ENCODE data around the gene ZRANB2.

Gene ZRANB2

DNA sequence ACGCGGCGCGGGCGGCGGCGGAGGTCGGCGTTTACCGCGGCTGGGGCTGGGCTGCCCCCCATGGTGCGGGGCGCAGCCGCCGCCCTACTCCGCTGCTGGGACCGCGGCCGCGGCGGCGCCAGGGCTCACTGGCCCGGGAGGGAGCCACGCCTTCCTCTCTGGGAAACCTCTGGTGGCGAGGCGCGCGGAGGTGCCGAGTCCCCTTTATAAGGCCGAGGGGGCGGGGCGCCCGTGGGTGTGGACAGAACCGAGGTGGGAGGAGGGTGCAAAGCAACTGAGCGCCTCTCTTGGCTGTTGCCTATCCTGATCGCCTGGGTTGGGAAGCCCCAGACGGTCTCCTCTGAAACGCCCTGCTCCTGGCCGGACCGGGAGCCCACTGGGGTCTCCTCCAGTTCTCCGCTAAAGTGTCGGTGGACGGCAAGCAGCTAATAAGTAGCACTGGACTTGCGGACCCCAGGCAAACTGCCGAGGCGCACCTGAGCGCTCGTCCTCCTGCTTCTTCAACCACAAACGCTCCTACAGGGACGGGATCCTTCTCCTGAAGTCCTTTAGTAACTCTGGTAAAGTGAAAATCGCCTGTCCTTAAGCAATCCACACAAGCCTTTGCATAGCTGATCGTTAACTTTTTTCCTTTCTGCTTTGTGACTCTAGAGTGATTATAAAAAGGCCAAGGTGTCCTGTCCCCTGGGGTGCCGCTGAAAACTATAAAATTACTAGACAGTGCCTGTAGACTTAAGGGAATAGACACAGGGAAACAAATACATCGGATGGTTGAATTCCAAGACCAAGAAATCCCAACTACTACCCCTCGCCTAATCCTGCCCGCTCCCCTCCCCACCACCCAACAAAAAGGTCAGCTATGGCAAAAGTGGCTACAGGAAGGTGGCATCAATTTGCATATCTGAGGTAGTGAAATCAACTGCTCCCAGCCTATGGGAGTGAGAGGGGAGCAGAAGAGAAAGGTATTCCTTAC lies 32.9 kb downstream of the ZRANB2 start, which contains the start of gene PTGER3:
Gene PTGER3, minus strand, starts transcription at position 182 of the 973 bp plus-strand sequence. CDS start 239 bp downstream, outside the sequence.
- TF ChIP-seq, protein P1, sequence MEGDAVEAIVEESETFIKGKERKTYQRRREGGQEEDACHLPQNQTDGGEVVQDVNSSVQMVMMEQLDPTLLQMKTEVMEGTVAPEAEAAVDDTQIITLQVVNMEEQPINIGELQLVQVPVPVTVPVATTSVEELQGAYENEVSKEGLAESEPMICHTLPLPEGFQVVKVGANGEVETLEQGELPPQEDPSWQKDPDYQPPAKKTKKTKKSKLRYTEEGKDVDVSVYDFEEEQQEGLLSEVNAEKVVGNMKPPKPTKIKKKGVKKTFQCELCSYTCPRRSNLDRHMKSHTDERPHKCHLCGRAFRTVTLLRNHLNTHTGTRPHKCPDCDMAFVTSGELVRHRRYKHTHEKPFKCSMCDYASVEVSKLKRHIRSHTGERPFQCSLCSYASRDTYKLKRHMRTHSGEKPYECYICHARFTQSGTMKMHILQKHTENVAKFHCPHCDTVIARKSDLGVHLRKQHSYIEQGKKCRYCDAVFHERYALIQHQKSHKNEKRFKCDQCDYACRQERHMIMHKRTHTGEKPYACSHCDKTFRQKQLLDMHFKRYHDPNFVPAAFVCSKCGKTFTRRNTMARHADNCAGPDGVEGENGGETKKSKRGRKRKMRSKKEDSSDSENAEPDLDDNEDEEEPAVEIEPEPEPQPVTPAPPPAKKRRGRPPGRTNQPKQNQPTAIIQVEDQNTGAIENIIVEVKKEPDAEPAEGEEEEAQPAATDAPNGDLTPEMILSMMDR (IDR thresholded peaks at IDR 0.05; ENCODE audit: low read depth, low read length): no peak
- no peak for DNase-seq (ENCODE audit: extremely low read depth, low read depth)

DNA sequence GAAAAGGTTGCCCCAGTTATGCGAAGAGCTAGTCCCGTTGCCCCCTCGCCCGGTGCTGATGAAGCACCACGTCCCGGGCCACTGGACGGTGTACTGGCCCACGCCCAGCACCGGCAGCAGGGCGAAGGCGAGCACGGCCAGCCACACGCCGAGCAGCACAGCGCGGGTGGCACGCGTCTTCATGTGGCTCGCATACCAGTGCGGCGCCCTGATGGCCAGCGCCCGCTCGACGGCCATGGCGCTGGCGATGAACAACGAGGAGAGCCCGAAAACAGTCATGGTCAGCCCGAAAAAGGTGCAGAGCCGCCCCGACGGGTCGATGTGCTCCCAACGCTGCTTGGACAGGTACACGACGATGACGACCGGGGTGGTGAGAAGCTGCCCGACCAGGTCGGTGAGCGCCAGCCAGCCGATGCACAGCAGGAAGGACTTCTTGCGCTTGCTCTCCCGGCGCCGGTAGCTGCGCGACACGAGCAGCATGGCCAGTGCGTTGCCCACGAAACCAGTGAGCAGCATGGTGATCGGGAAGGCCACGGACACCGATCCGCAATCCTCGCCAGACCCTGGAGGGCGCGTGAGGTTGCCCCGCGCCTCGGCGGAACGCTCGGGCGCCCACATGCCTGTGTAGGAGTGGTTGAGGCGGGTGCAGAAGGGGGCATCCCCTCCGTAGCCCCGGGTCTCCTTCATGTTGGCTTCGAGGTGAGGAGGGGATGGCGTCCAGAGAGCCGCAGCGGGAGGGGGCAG lies 33.8 kb downstream of the ZRANB2 start:
- TF ChIP-seq, protein P1 (IDR thresholded peaks at IDR 0.05; ENCODE audit: low read depth, low read length): no peak
- DNase-seq (ENCODE audit: extremely low read depth, low read depth): no peak

DNA sequence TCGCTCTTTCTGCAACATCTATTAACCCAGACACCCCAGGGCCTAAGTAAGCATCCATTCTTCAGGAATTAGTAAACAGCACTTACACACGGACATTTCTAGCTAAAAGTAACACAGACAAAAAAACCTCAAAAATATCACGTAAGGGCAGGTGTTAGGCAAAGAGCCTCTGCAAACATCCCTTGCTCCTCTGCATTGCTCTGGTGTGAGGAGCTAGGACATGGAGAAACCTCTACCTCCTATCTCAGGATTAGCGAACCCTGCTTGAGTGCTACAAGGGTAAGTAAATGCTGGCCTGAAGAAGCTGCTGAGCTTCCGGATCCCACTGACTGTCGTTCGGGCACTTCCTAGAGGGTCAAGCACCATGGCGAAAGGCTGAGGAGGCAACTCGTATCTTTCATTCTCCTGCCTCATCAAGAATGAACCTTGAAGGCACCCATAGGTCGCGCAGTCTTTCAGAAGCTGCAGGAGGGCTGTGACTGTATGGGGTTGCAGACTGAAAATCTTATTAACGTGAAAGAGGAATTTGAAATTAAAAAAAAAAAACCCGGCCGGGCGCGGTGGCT lies 35.3 kb downstream of the ZRANB2 start:
- TF ChIP-seq, protein P1 (IDR thresholded peaks at IDR 0.05; ENCODE audit: low read depth, low read length): no peak
- no peak for DNase-seq (ENCODE audit: extremely low read depth, low read depth)

DNA sequence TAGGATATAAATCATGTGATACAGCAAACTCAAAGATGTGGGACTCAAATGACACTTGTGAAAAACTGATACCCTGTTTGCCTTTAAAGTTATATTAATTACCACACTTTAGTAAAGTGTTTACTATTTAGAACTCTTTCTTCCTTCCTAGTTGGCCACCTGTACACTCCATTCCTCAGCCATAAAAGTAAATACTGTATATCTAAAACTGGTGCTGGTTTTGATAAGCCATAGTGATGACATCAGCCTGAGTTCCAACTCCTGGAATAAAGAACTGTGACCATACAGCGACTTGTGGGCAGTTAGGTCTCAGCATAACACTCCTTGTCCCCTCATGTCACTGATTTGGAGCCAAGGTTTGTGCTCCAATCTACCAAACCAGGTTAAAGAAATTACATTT lies 36.0 kb downstream of the ZRANB2 start:
- no peak for DNase-seq (ENCODE audit: extremely low read depth, low read depth)
- TF ChIP-seq, protein P1 (IDR thresholded peaks at IDR 0.05; ENCODE audit: low read depth, low read length): no peak

DNA sequence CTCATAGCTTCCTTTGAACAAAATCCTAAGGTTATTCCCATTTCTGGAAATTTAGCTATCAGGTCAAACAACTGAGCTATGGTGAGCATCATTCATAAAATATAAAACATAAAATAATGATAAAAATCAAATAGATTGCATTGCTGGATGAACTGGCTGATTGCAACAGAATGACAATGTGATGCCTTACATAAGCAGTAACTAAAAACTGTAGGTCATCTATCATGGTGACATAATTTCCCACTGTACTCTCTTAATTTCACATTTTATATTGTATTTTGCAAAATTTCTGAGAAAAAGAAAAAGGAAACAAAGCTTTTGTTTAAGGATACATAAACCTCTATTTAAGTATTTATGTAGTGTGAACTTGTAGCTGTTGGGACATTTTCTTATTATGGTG lies 37.8 kb downstream of the ZRANB2 start:
- TF ChIP-seq, protein P1 (IDR thresholded peaks at IDR 0.05; ENCODE audit: low read depth, low read length): no peak
- DNase-seq (ENCODE audit: extremely low read depth, low read depth): no peak

DNA sequence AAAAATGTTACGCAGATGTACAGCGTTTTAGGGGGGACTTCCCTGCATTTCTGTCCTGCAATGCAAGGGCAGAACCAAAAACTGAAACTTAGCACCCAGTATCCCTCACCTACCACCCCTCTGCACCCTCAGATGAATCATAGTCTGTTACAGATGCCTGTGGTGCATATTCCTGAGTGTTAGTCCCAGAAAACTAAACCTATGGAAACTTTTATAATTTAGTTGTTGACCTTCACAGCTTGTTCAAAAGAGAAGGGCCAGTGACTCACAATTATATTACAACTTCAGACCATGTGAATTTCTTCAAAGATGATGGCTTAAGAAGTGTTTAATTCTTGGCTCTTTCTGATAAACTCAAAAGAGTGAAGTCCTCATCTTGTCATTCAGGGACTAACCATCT lies 39.0 kb downstream of the ZRANB2 start:
- TF ChIP-seq, protein P1 (IDR thresholded peaks at IDR 0.05; ENCODE audit: low read depth, low read length): no peak
- no peak for DNase-seq (ENCODE audit: extremely low read depth, low read depth)

All from AG09319 (cell line).